SKM-1 (cell line): Measurements from ENCODE around the gene ZNF600.
"Not testable (repeated sequence)": the region's sequence is repeated elsewhere in the genome, so short reads cannot be mapped to it uniquely, and the experiment has no call there.

Source experiments
- DNase-seq: peaks from one replicate; lab custom pipeline; 2025; ENCODE audit not compliant: unreplicated experiment; lab: John Stamatoyannopoulos, UW

The ZNF600 gene

GRCh38 chr19:52786464-52787354 is at the start of gene ZNF600:
Gene ZNF600 (minus strand): TSS chr19:52786791. CDS start chr19:52778888, 7,903 bp downstream.
- not testable (repeated sequence) for DNase-seq

- not testable (repeated sequence) for DNase-seq
Observed at GRCh38 chr19:52834289-52834688, 47.7 kb upstream of the ZNF600 start.

- not testable (repeated sequence) for DNase-seq
Observed at GRCh38 chr19:52833541-52833940, 47.0 kb upstream of the ZNF600 start.

GRCh38 chr19:52829866-52830265 is 43.3 kb upstream of the ZNF600 start:
- DNase-seq, result not testable (repeated sequence)

GRCh38 chr19:52825765-52826164 is 39.2 kb upstream of the ZNF600 start:
- no peak for DNase-seq

- no peak for DNase-seq
Observed at GRCh38 chr19:52823676-52824075, 37.1 kb upstream of the ZNF600 start.

GRCh38 chr19:52821204-52821960 is 34.8 kb upstream of the ZNF600 start, which contains the start of gene ZNF28:
Gene ZNF28 (minus strand): TSS chr19:52821633. CDS start chr19:52817958, 3,675 bp downstream.
- not testable (repeated sequence) for DNase-seq

- DNase-seq, result not testable (repeated sequence)
Observed at GRCh38 chr19:52820472-52821203, 34.0 kb upstream of the ZNF600 start.

GRCh38 chr19:52809801-52810200 is 23.2 kb upstream of the ZNF600 start:
- no peak for DNase-seq

- DNase-seq, result not testable (repeated sequence)
Observed at GRCh38 chr19:52799950-52800640, 13.5 kb upstream of the ZNF600 start.

GRCh38 chr19:52789440-52789839 is 2.8 kb upstream of the ZNF600 start:
- no peak for DNase-seq

GRCh38 chr19:52786078-52786463 is 520 bp downstream of the ZNF600 start:
- no peak for DNase-seq

GRCh38 chr19:52785506-52785905 is 1.1 kb downstream of the ZNF600 start:
- no peak for DNase-seq

GRCh38 chr19:52782864-52783263 is 3.7 kb downstream of the ZNF600 start:
- DNase-seq, result not testable (repeated sequence)

GRCh38 chr19:52778811-52779210 is 7.8 kb downstream of the ZNF600 start:
- no peak for DNase-seq

GRCh38 chr19:52756447-52756846 is 30.1 kb downstream of the ZNF600 start:
- not testable (repeated sequence) for DNase-seq

- no peak for DNase-seq
Observed at GRCh38 chr19:52749780-52750179, 36.8 kb downstream of the ZNF600 start.

GRCh38 chr19:52748336-52748950 is 38.1 kb downstream of the ZNF600 start:
- DNase-seq, result no peak

- not testable (repeated sequence) for DNase-seq
Observed at GRCh38 chr19:52745919-52746318, 40.7 kb downstream of the ZNF600 start.

GRCh38 chr19:52743091-52743490 is 43.5 kb downstream of the ZNF600 start:
- DNase-seq, result no peak
